Measurements from ENCODE around the gene LRCH4. TPM values are rescaled to one million over a fixed set of nuclear protein-coding genes. Genes with fewer than 3 reads are reported as not detected.

The LRCH4 gene
- total and polyA plus RNA-seq, 2 donors from 2014 or later, result 23.2 to 62.9 TPM

DNA sequence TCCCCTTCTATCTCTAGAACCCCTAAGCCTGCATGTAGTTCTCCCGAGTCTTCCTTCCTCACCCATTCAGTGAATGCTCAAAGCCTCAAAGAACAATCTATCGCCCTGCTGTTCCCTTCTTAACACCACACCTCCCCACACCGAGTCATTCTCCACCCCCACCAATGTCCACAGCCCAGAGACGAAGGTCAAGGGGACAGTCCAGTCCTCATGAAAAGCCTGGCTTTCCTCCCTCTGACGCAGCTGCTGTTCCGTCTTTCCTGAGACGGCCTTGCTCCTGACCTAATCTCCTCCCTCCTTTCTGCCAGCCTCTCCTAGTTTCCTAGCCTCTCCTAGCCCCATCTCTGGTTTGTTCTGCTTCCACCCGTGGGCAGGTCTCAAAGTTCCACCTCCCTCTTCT, 35.6 kb upstream of the LRCH4 start:
- TF ChIP-seq, protein P1, sequence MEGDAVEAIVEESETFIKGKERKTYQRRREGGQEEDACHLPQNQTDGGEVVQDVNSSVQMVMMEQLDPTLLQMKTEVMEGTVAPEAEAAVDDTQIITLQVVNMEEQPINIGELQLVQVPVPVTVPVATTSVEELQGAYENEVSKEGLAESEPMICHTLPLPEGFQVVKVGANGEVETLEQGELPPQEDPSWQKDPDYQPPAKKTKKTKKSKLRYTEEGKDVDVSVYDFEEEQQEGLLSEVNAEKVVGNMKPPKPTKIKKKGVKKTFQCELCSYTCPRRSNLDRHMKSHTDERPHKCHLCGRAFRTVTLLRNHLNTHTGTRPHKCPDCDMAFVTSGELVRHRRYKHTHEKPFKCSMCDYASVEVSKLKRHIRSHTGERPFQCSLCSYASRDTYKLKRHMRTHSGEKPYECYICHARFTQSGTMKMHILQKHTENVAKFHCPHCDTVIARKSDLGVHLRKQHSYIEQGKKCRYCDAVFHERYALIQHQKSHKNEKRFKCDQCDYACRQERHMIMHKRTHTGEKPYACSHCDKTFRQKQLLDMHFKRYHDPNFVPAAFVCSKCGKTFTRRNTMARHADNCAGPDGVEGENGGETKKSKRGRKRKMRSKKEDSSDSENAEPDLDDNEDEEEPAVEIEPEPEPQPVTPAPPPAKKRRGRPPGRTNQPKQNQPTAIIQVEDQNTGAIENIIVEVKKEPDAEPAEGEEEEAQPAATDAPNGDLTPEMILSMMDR (IDR thresholded peaks at IDR 0.05; ENCODE audit: borderline replicate concordance, extremely low read depth, insufficient read depth), result no peak
- no peak overlapping the region for H3K9ac ChIP-seq (ENCODE audit: low read length in 3 of 3)
- no peaks in the 10 kb centered on the region for H3K27me3 ChIP-seq (ENCODE audit: control insufficient read depth, insufficient read depth, low read length)
- no peaks in the 10 kb centered on the region for H3K4me1 ChIP-seq (ENCODE audit: control insufficient read depth in 2 of 3, insufficient read depth in 2 of 3, low read depth in 1 of 3, low read length in 3 of 3)
- DNase-seq (no peak), FAIRE-seq (no peak)
- no peak overlapping the region for H3K27ac ChIP-seq (ENCODE audit: low read depth in 2 of 2, low read length in 2 of 2)
- no peaks in the 10 kb centered on the region for H3K9me3 ChIP-seq (ENCODE audit: control insufficient read depth in 2 of 3, insufficient read depth in 1 of 3, low read length in 3 of 3)
- intact Hi-C loops (cut with DNase I), result no loop called here
- H3K4me3 ChIP-seq (ENCODE audit: low read length in 3 of 3), result no peak overlapping the region
- no peaks in the 10 kb centered on the region for H3K36me3 ChIP-seq (ENCODE audit: control insufficient read depth in 2 of 3, insufficient read depth in 3 of 3, low read length in 3 of 3)

DNA sequence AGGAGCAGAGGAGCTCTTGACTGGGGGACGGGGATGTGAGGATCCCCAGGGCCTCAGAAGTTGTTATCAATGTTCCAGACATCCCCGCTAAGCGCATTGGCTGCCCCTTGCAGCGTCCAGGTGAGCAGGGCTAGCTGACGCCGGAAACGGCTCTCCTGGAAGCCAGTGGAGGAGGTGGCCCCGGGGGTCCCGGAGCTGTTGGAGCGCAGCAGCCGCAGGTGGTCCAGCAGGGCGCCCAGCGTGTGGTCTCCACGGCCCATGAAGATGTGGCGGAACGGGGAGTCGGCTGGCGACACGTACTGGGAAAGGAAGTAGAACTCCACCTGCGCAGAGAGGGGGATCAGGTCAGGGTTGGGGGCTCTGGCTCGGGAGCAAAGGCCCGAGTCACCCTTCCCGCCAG, 34.9 kb upstream of the LRCH4 start:
- FAIRE-seq, result no peak
- TF ChIP-seq, protein P1 (IDR thresholded peaks at IDR 0.05; ENCODE audit: borderline replicate concordance, extremely low read depth, insufficient read depth), result no peak
- DNase-seq, result no peak

DNA sequence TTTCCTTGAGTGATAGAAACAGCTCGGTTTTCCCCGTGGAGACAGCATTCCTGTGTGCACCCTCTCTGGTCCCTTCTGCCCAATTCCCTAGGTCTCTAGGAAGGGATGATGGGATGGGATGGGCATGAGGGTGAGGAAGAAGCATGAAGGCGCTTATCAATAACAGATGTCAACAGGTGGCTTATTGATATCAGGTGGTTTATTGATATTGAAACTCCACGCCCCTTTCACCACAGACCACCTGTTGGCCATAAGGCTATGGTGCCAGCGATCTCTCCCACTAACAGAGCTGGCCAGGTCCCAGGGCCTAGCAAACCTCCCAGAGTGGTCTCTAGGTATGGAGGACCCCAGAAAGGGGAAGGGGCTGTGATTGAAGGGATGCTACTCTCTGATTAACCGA, 34.3 kb upstream of the LRCH4 start:
- no peak for FAIRE-seq
- H3K27ac ChIP-seq (ENCODE audit: low read depth in 2 of 2, low read length in 2 of 2), result no peak overlapping the region

More for the DNA sequence above, 34.9 kb upstream of the LRCH4 start:
- Histone ChIP-seq H3K4me1 (ENCODE audit: control insufficient read depth in 2 of 3, insufficient read depth in 2 of 3, low read depth in 1 of 3, low read length in 3 of 3) (no peaks in the 10 kb centered on the region), H3K9me3 (ENCODE audit: control insufficient read depth in 2 of 3, insufficient read depth in 1 of 3, low read length in 3 of 3) (no peaks in the 10 kb centered on the region), H3K4me3 (ENCODE audit: low read length in 3 of 3) (no peak overlapping the region), H3K9ac (ENCODE audit: low read length in 3 of 3) (no peak overlapping the region), H3K27me3 (ENCODE audit: control insufficient read depth, insufficient read depth, low read length) (no peaks in the 10 kb centered on the region), H3K27ac (ENCODE audit: low read depth in 2 of 2, low read length in 2 of 2) (no peak overlapping the region), H3K36me3 (ENCODE audit: control insufficient read depth in 2 of 3, insufficient read depth in 3 of 3, low read length in 3 of 3) (no peaks in the 10 kb centered on the region)
- intact Hi-C loops (cut with DNase I), result no loop called here

More for the DNA sequence above, 34.3 kb upstream of the LRCH4 start:
- Histone ChIP-seq H3K9me3 (ENCODE audit: control insufficient read depth in 2 of 3, insufficient read depth in 1 of 3, low read length in 3 of 3) (no peaks in the 10 kb centered on the region), H3K4me1 (ENCODE audit: control insufficient read depth in 2 of 3, insufficient read depth in 2 of 3, low read depth in 1 of 3, low read length in 3 of 3) (no peaks in the 10 kb centered on the region), H3K4me3 (ENCODE audit: low read length in 3 of 3) (no peak overlapping the region), H3K27me3 (ENCODE audit: control insufficient read depth, insufficient read depth, low read length) (no peaks in the 10 kb centered on the region), H3K9ac (ENCODE audit: low read length in 3 of 3) (no peak overlapping the region), H3K36me3 (ENCODE audit: control insufficient read depth in 2 of 3, insufficient read depth in 3 of 3, low read length in 3 of 3) (no peaks in the 10 kb centered on the region)
- intact Hi-C loops (cut with DNase I), result no loop called here
- DNase-seq, result no peak
- TF ChIP-seq, protein P1 (IDR thresholded peaks at IDR 0.05; ENCODE audit: borderline replicate concordance, extremely low read depth, insufficient read depth), result no peak

All from kidney (tissue), 14 donors.